GM19395 (cell line): ENCODE results near the gene GIGYF2.

Experiments used
- ATAC-seq: cut with Tn5 transposase; IDR thresholded peaks from one replicate; pipeline ENCODE4 v1.9.1; 2021; ENCODE audit warnings: mild to moderate bottlenecking, moderate library complexity; ENCODE audit not compliant: unreplicated experiment

Gene GIGYF2

DNA sequence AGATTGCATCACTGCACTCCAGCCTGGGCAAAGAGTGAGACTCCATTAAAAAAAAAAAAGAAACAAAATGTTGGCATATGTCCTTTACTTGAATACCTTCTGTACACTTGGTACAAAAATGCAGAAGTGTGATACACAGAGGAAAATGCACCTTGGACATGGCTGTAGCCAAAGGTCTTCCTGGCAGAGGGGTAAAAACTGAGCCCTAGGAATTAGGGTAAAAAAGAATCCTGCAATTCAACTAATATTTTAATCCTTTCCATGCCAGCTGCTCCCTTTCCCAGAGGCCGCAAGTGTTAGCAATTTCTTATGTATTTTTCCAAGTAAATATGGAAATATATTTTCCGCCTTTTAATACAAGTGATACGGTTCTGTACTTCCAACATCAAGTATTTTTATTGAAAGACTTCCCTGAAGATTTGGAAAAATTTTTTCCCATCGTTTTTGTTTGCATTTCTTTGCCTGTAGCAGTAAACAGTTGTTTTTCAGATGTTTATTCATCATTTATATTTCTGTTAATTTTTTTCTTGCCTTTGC lies 53.1 kb downstream of the GIGYF2 start:
- ATAC-seq, result no peak

GRCh38 chr2:232757905-232758304 lies 60.8 kb downstream of the GIGYF2 start:
- ATAC-seq, result no peak

- no peak for ATAC-seq
These were observed 64.3 kb downstream of the GIGYF2 start for GRCh38 chr2:232761301-232761907.

GRCh38 chr2:232767866-232768265 lies 70.7 kb downstream of the GIGYF2 start:
- no peak for ATAC-seq

GRCh38 chr2:232770207-232770606 lies 73.1 kb downstream of the GIGYF2 start:
- no peak for ATAC-seq

DNA sequence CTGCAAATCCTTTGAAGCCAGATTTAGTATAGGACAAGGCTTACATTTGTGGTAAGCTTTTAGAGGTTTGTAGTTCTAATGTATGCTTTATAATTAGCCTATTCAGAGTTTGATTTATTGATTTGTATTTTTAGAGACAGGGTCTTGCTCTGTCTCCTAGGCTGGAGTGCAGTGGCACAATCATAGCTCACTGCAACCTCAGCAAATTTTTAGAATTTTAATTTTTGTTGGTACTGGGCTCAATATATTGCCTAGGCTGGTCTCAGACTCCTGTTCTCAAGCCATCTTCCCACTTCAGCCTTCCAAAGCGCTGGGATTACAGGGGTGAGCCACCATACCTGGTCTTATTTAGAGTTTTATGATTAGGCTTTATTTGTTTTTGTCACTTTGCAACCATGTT lies 74.7 kb downstream of the GIGYF2 start:
- no peak for ATAC-seq

GRCh38 chr2:232772531-232772930 lies 75.4 kb downstream of the GIGYF2 start:
- peak; percentile 92 for ATAC-seq

DNA sequence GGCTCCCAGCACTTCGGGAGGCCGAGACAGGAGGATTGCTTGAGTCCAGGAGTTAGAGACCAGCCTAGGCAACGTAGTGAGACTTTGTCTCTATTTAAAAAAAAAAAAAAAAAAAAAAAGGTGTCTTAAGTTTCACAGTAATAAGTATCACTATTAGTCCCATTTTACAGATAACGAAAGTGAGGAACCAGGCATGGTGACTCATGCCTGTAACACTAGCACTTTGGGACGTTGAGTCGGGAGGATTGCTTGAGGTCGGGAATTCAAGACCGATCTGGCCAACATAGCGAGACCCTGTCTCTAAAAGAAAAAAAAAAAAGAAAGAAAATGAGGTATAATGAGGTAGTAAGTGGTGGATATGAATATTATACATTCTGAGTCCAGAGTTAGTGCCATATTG lies 76.7 kb downstream of the GIGYF2 start:
- no peak for ATAC-seq

GRCh38 chr2:232776435-232776834 lies 79.3 kb downstream of the GIGYF2 start, which contains the start of gene KCNJ13:
Gene KCNJ13, minus strand, starts transcription at chr2:232776565. Its CDS starts 5,203 bp downstream, at chr2:232771362.
- ATAC-seq, result no peak

- ATAC-seq, result no peak
These were observed 80.1 kb downstream of the GIGYF2 start for GRCh38 chr2:232777276-232777675.

GRCh38 chr2:232779465-232779864 lies 82.3 kb downstream of the GIGYF2 start:
- no peak for ATAC-seq

- ATAC-seq, result no peak
These were observed 82.8 kb downstream of the GIGYF2 start for GRCh38 chr2:232779934-232780333.

- ATAC-seq, result peak; percentile 98
These were observed 84.6 kb downstream of the GIGYF2 start for GRCh38 chr2:232781765-232782164.

GRCh38 chr2:232783278-232783677 lies 86.1 kb downstream of the GIGYF2 start:
- ATAC-seq, result no peak

DNA sequence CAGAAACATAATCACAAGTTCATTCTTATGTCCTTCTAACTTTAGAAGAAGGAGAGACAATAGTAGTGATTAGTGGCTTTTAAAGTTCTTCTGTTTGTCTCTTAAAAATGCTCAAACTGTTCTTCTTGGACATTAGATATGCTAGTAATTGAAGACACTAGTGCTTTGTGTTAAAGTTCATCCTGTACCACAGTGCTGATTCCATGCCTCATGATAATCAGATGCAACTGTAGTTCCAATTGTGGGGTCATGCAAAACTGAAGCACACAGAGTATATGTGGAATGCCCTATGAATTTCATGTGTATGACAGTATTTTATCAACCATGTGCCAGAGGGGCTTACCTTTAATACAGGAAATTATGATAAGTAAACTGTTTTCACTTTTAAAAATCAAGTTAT lies 90.7 kb downstream of the GIGYF2 start:
- ATAC-seq, result no peak

DNA sequence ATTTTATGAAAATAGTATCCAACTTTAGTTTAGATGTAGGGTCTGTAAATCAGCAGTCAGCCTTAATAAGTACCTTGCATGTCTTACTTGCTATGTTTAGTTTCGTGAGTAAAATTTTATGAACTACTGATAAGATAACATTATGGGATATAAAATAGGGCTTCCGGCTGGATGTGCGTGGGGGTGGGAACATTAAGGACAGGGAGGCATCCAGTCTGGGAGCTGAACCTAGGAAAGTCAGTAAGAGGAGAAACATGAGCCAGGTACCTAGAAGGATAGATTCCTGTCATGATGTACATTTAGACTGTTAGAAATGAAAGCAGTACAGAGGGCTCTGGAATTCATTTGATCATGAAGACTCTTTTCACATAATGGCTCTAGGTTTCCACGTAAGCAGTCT lies 92.0 kb downstream of the GIGYF2 start:
- no peak for ATAC-seq

DNA sequence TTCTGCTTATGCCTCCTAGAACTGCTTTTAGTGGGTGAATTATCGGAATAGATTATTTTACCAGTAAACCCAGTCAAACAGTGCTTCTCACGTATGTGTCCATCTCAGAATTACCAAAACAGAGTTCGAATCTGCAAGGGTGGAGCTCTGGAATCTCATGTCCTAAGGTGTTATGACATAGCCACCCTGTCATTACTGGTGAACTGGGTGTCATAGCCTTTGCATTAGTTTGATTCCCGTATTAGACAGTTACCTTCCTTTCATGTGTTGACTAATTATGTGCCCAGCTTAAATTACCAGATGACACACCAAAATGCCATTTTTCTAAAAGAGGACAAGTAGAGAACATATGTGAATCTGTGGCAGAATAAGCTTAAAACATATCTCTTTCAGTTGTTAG lies 94.4 kb downstream of the GIGYF2 start:
- ATAC-seq, result no peak

DNA sequence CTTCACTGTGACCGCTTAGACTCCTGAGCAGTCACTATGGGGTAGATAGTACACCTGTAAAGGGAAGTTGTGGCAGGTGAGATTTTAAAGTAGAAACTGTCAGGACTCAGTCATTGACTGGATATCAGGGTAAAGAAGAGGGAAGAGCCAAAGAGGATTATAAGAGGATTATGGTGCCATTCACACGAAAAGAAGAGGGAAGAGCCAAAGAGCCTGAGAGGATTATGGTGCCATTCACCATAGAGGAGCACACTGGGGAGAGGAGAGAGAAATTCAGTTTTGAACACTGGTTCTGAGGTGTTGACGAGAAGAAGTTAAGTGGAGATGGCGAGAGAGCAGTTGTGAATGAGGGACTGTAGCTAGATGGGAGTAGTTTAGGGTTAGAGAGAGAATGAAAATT lies 96.1 kb downstream of the GIGYF2 start:
- no peak for ATAC-seq

- no peak for ATAC-seq
These were observed 97.8 kb downstream of the GIGYF2 start for GRCh38 chr2:232794981-232795380.

- no peak for ATAC-seq
These were observed 98.8 kb downstream of the GIGYF2 start for GRCh38 chr2:232795920-232796319.

DNA sequence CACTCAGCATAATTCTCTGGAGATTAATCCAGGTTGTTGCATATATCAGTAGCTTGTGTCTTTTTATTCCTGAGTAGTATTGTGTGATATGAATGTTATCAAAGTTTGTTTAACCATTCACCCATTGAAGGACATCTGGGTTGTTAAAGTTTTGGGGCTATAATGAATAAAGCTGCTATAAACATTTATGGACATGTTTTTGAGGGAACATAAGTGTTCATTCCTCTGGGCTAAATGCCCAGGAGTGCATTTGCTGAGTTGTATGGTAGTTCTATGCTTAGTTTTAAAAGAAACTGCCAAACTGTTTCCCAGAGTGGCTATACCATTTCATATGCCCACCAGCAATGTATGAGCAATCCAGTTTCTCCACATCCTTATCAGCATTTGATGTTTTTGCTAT lies 101.1 kb downstream of the GIGYF2 start:
- ATAC-seq, result no peak

- no peak for ATAC-seq
These were observed 103.0 kb downstream of the GIGYF2 start for GRCh38 chr2:232800166-232800565.

DNA sequence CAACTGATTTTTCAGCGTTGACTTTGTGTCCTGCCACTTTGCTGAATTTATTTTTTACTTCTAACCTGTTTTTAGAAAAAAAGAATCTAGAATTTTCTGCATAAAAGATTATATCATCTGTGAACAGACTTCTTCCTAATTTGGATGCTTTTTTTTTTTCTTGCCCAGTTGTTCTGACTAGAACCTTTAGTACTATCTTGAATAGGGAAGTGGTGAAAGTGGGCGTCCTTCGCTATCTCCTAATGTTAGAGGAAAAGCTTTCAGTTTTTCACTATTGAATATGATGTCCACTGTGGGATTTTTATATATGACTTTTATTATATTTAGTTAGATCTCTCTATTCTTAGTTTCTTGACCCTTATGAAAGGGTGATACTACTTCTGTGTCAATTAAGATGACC lies 105.0 kb downstream of the GIGYF2 start:
- no peak for ATAC-seq
